HG02973 (cell line): ENCODE data around the gene MTA3.
"Not testable (repeated sequence)": the region's sequence is repeated elsewhere in the genome, so short reads cannot be mapped to it uniquely, and the experiment has no call there.

ENCODE experiments used
- ATAC-seq: cut with Tn5 transposase; IDR thresholded peaks from one replicate; pipeline ENCODE4 v1.9.1; 2021; ENCODE audit warnings: moderate library complexity; ENCODE audit not compliant: unreplicated experiment

The MTA3 gene

DNA sequence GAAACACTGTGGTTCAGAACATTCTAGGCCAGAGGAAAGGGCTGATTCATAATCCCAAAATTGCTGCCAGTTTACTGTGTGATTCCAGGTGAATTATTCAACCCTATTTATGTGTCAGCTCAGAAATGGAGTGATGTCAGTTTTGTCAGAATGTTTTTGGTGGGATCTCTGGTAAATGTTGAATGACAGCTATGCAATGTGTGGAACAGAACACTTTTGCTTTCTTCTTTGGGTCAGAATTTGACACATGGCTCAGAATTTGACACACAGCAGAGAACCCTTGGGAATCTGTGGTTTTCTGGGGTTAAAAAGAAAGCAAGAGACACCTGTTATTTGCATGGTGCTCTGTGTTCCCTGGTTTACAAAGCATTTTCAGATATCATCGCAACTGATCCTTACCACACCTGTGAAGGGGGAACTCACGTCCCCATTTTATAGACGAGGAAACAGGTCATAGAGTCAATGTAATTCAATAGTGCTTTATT, 1.6 kb upstream of the MTA3 start:
- ATAC-seq = peak; percentile 39

GRCh38 chr2:42567364-42567763, 1.1 kb upstream of the MTA3 start:
- ATAC-seq = peak; percentile 12

DNA sequence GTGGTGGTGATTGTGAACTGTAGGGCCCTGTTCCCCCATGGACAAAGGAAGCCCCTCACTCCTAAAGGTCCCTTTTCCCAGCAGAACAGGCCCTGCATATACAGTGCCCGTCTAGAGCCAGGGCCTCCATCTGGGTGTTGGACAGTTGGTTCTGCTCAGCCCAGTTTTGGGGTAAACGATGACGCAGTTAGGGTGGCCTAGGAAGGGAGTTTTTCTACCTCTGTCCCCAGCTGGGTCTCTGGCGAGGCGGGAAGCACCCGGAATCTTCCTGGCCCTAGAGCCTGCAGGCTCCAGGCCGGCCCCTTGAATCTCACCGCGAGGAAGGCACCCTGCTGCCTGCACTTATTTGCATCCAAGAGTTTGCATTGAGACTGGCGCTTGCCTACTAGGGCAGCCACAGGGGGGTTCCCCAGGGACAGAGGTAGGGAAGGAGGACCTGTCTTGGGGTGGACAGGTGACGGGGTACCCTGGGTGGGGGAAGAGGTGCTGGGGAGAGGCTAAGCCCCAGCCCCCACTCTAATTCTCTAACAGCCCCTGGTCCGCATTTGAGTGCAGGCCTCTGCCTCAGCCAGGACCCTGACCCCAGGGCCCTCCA, 529 bp upstream of the MTA3 start:
- peak; percentile 53 for ATAC-seq

GRCh38 chr2:42569116-42569711, 782 bp downstream of the MTA3 start:
- no peak for ATAC-seq

- no peak for ATAC-seq
Measured at GRCh38 chr2:42569883-42570282, 1.5 kb downstream of the MTA3 start.

GRCh38 chr2:42572297-42573081, 4.1 kb downstream of the MTA3 start:
- ATAC-seq = no peak

DNA sequence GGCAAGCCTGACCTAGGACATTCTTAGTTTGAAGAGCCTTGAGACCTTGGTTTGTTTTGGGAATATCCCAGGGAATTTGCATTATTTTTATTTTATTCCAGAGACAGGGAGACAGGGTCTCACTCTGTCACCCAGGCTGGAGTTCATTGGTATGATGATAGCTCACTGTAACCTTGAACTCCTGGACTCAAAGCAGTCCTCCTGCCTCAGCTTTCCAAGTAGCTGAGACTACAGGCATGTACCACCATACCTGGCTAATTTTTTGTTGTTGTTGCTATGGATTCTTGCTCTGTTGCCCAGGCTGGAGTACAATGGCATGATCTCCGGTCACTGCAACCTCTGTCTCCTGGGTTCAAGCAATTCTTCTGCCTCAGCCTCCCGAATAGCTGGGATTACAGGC, 4.8 kb downstream of the MTA3 start:
- no peak for ATAC-seq

GRCh38 chr2:42575458-42576064, 7.1 kb downstream of the MTA3 start:
- peak; percentile 72 for ATAC-seq

DNA sequence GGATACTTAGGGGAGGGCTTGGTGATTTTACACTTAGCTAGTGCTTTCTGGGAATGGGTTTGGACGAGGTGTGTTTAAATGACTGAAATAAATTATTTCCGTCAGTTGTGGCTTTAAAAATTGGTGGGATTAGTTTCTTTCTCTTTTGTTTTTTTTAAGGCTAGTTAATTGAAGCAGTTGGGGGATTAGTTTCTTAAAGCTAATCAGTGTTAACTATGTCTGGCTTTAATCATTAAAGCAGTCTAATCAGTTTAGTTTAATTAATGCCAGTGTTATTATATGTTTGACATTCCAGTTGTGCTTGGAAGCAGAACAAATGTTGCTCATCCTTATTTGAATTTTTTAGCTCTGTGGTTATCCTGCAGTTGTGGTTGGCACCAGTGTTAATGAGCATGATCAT, 10.2 kb downstream of the MTA3 start:
- no peak for ATAC-seq

- no peak for ATAC-seq
Measured at GRCh38 chr2:42581257-42581656, 12.8 kb downstream of the MTA3 start.

GRCh38 chr2:42584628-42585027, 16.2 kb downstream of the MTA3 start:
- ATAC-seq = not testable (repeated sequence)

DNA sequence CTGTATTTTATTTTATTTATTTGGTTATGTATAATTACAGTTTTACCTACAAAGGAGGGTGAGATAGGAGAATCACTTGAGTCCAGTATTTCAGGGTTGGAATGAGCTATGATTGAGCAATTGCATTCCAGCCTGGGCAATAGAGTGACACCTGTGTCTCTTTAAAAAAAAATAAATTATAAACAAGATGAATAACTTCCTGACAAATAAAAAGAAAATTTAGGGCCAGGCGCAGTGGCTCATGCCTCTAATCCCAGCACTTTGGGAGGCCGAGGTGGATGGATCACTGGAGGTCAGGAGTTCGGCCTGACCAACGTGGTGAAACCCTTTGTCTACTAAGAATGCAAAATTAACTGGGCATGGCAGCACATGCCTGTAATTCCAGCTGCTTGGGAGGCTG, 17.3 kb downstream of the MTA3 start:
- ATAC-seq = no peak

GRCh38 chr2:42587526-42588117, 19.2 kb downstream of the MTA3 start:
- no peak for ATAC-seq

- ATAC-seq = no peak
Measured at GRCh38 chr2:42588121-42588520, 19.7 kb downstream of the MTA3 start.

GRCh38 chr2:42590176-42590575, 21.7 kb downstream of the MTA3 start:
- ATAC-seq = no peak

DNA sequence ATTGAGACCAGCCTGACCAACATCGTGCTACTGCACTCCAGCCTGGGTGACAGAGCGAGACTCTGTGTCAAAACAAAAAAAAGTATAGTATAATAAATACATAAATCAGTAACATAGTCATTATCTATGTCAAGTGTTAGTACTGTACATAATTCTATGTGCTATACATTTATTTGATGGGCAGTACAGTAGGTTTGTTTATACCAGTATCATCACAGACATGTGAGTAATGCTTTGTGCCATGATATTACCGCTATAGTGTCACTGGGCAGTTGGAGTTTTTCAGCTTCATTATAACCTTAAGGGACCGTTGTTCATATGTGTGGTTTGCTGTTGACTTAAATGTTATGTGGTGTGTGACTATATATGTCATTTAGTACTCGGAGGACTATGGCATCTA, 24.9 kb downstream of the MTA3 start:
- ATAC-seq = no peak

- no peak for ATAC-seq
Measured at GRCh38 chr2:42598656-42599055, 30.2 kb downstream of the MTA3 start.

- no peak for ATAC-seq
Measured at GRCh38 chr2:42601076-42601475, 32.6 kb downstream of the MTA3 start.

- no peak for ATAC-seq
Measured at GRCh38 chr2:42602218-42602875, 33.9 kb downstream of the MTA3 start.

GRCh38 chr2:42602876-42603219, 34.4 kb downstream of the MTA3 start:
- no peak for ATAC-seq

DNA sequence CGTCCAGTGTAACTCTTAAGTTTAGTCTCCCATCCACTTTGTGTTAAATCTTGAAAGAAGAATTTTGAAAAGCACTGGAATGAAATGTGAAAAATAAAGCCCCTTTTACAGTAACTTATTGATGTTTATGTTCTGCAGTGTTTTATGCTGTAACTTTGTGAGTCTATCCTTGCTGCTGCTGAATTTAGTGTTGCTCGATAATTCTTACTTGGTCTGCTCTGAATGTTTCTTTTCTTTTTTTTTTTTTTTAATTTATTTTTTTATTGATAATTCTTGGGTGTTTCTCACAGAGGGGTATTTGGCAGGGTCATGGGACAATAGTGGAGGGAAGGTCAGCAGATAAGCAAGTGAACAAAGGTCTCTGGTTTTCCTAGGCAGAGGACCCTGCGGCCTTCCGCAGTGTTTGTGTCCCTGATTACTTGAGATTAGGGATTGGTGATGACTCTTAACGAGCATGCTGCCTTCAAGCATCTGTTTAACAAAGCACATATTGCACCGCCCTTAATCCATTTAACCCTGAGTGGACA, 36.0 kb downstream of the MTA3 start:
- ATAC-seq = not testable (repeated sequence)
